GM15510 (cell line): ENCODE data around the gene TXN.

ENCODE experiments used
- POLR2A ChIP-seq: IDR thresholded peaks from 3 replicates; pipeline ENCODE4 v1.6.1; 2011; ENCODE audit warnings: borderline replicate concordance; ENCODE audit not compliant: insufficient read length; ENCODE audit errors: extremely low read depth

TXN gene

DNA sequence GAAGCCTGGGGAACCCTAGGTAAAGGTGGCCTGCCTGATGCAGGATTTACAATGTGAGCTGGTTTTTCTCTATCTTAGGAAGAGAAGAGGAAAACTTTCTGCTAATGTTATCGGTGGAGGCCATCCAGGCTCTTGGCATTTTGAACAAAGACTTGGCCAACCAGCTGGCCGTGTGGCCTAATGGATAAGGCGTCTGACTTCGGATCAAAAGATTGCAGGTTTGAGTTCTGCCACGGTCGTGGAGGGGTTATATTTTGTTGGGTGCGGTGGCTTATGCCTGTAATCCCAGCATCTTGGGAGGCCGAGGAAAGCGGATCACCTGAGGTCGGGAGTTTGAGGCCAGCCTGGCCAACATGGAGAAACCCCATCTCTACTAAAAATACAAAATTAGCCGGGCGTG lies 58.0 kb downstream of the TXN start:
- no peak for TF ChIP-seq POLR2A

DNA sequence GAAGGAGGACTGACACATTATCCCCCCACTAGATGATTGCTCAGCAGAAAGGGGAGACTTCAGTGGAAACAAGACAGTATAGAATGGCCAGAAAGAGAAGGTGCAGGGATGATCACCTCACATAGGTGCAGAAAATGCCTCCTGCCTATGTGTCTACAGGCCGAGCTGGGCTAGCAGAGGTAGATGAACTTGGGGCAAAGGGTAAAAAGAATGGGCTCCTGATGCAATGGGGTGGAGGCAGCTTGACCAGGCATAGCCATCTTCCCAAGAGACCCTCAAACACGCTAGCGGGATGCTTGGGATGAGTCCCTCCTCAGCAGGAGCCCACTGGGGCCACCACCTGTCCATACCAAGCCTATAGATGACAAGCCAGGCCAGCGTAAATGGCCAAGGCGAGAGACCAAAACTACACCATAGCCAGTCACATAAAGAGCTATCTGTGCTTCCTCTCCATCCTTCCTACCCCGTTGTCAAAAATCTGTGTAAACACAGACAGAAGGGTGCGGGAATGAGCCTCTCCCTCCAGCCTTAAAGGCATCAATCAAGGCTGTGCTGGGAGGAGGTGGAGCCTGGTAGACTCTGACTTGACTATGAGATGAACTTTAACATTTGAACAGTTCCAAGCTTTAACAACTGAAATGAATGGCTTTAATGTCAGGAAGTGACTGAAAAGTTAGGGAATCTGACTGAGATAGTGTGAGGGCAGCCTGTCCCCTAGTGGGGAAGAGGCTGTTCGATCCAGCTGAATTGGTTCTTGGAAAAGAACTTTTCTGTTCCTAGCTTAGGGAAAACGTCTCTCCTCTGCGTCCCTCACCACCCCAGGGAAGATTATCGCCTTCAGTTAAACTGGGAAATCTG lies 58.7 kb downstream of the TXN start:
- no peak for TF ChIP-seq POLR2A
